MM.1S (cell line): ENCODE data around the gene PCNX3.

ENCODE experiments used
- DNase-seq: peaks from one replicate; pipeline ENCODE4 v3.0.0-alpha.2; 2015
- H2AFZ ChIP-seq: fragments of 300-600 bp; sonication (generic); 2 replicates; pipeline ENCODE4 v1.6.0; 2016; ENCODE audit warnings: antibody characterized with exemption, low read length
- H3F3A ChIP-seq: fragments of 300-600 bp; sonication (generic); 2 replicates; pipeline ENCODE4 v1.6.1; 2016; ENCODE audit warnings: mild to moderate bottlenecking, antibody characterized with exemption, low read length, moderate library complexity, mixed read lengths; ENCODE audit not compliant: insufficient read depth
- H3K27ac ChIP-seq: fragments of 300-600 bp; sonication (generic); 2 replicates; pipeline ENCODE4 v1.5.1; 2016; ENCODE audit warnings: mild to moderate bottlenecking, low read length
- H3K27me3 ChIP-seq: fragments of 300-600 bp; sonication (generic); replicated peaks from 2 replicates; pipeline ENCODE4 v1.6.0; 2016; ENCODE audit warnings: low read length; ENCODE audit not compliant: insufficient read depth
- H3K36me3 ChIP-seq: fragments of 300-600 bp; sonication (generic); replicated peaks from 2 replicates; pipeline ENCODE4 v1.6.1; 2016; ENCODE audit warnings: mild to moderate bottlenecking, low read length, mixed read lengths; ENCODE audit not compliant: insufficient read depth
- H3K4me1 ChIP-seq: fragments of 300-600 bp; sonication (generic); 2 replicates; pipeline ENCODE4 v1.6.1; 2016; ENCODE audit warnings: low read length, mixed read lengths
- H3K4me2 ChIP-seq: fragments of 300-600 bp; sonication (generic); 2 replicates; pipeline ENCODE4 v1.6.0; 2016; ENCODE audit warnings: low read depth, low read length
- H3K4me3 ChIP-seq: fragments of 300-600 bp; sonication (generic); 2 replicates; pipeline ENCODE4 v1.5.1; 2016; ENCODE audit warnings: low read length, mixed read lengths
- H3K79me2 ChIP-seq: fragments of 300-600 bp; sonication (generic); 2 replicates; pipeline ENCODE4 v1.6.1; 2016; ENCODE audit warnings: mixed run types, low read length, mixed read lengths
- H3K9ac ChIP-seq: fragments of 300-600 bp; sonication (generic); 2 replicates; pipeline ENCODE4 v1.6.1; 2016; ENCODE audit warnings: low read length, mixed read lengths
- H3K9me2 ChIP-seq: fragments of 300-600 bp; sonication (generic); replicated peaks from 2 replicates; pipeline ENCODE4 v1.6.1; 2016; ENCODE audit warnings: mild to moderate bottlenecking, low read length, mixed read lengths; ENCODE audit not compliant: insufficient read depth
- H3K9me3 ChIP-seq: fragments of 300-600 bp; sonication (generic); replicated peaks from 2 replicates; pipeline ENCODE4 v1.6.1; 2016; ENCODE audit warnings: mild to moderate bottlenecking, low read length, mixed read lengths; ENCODE audit not compliant: insufficient read depth
- H4K20me1 ChIP-seq: fragments of 300-600 bp; sonication (generic); 2 replicates; pipeline ENCODE4 v1.6.1; 2016; ENCODE audit warnings: mild to moderate bottlenecking, low read length, moderate library complexity, mixed read lengths; ENCODE audit not compliant: insufficient read depth
- EZH2 ChIP-seq: fragments of 300-600 bp; sonication (generic); optimal IDR thresholded peaks from 2 replicates; pipeline ENCODE3; 2017; ENCODE audit warnings: low read depth, mild to moderate bottlenecking, antibody characterized with exemption, low read length, mixed read lengths
- EZH2phosphoT487 ChIP-seq: fragments of 300-600 bp; sonication (generic); IDR thresholded peaks from 2 replicates; pipeline ENCODE4 v1.6.1; 2018; ENCODE audit warnings: antibody characterized with exemption, low read length
- TF ChIP-seq, protein P1 (sequence below): fragments of 300-600 bp; sonication (generic); IDR thresholded peaks from 2 replicates; pipeline ENCODE4 v1.5.1; 2016; ENCODE audit warnings: antibody characterized with exemption, low read length, mixed read lengths

The PCNX3 gene

GRCh38 chr11:65646288-65646957, 30.8 kb downstream of the PCNX3 start:
- Histone ChIP-seq H3K27ac (no peak overlapping the region), H3K4me1 (no peaks in the 10 kb centered on the region), H3K9me3 (no peaks in the 10 kb centered on the region), H3K36me3 (no peaks in the 10 kb centered on the region), H3F3A (peaks cover 3% of the 10 kb centered on the region), H3K4me2 (no peak overlapping the region), H4K20me1 (no peaks in the 10 kb centered on the region), H2AFZ (no peak overlapping the region), H3K9ac (no peak overlapping the region), H3K27me3 (no peaks in the 10 kb centered on the region), H3K4me3 (no peak overlapping the region), H3K9me2 (no peaks in the 10 kb centered on the region), H3K79me2 (no peaks in the 10 kb centered on the region)
- DNase-seq: no peak
- TF ChIP-seq, protein P1, sequence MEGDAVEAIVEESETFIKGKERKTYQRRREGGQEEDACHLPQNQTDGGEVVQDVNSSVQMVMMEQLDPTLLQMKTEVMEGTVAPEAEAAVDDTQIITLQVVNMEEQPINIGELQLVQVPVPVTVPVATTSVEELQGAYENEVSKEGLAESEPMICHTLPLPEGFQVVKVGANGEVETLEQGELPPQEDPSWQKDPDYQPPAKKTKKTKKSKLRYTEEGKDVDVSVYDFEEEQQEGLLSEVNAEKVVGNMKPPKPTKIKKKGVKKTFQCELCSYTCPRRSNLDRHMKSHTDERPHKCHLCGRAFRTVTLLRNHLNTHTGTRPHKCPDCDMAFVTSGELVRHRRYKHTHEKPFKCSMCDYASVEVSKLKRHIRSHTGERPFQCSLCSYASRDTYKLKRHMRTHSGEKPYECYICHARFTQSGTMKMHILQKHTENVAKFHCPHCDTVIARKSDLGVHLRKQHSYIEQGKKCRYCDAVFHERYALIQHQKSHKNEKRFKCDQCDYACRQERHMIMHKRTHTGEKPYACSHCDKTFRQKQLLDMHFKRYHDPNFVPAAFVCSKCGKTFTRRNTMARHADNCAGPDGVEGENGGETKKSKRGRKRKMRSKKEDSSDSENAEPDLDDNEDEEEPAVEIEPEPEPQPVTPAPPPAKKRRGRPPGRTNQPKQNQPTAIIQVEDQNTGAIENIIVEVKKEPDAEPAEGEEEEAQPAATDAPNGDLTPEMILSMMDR: no peak
- TF ChIP-seq EZH2 (no peak), EZH2phosphoT487 (no peak)

GRCh38 chr11:65646958-65647701, 31.6 kb downstream of the PCNX3 start:
- no peaks in the 10 kb centered on the region for H3K9me3 ChIP-seq
- H3K4me2 ChIP-seq: no peak overlapping the region
- H3K27ac ChIP-seq: no peak overlapping the region
- no peak overlapping the region for H3K4me3 ChIP-seq
- H4K20me1 ChIP-seq: no peaks in the 10 kb centered on the region
- H3K9me2 ChIP-seq: no peaks in the 10 kb centered on the region
- no peaks in the 10 kb centered on the region for H3K79me2 ChIP-seq
- no peaks in the 10 kb centered on the region for H3K27me3 ChIP-seq
- 0 out of 2 replicates have a peak, but pooled peaks cover 5% of the 10 kb centered on the region for H3K4me1 ChIP-seq
- no peak for TF ChIP-seq EZH2phosphoT487
- TF ChIP-seq, protein P1: no peak
- TF ChIP-seq EZH2: no peak
- H3F3A ChIP-seq: peaks cover 10% of the 10 kb centered on the region
- DNase-seq: no peak
- H3K9ac ChIP-seq: no peak overlapping the region
- no peak overlapping the region for H2AFZ ChIP-seq
- no peaks in the 10 kb centered on the region for H3K36me3 ChIP-seq

DNA sequence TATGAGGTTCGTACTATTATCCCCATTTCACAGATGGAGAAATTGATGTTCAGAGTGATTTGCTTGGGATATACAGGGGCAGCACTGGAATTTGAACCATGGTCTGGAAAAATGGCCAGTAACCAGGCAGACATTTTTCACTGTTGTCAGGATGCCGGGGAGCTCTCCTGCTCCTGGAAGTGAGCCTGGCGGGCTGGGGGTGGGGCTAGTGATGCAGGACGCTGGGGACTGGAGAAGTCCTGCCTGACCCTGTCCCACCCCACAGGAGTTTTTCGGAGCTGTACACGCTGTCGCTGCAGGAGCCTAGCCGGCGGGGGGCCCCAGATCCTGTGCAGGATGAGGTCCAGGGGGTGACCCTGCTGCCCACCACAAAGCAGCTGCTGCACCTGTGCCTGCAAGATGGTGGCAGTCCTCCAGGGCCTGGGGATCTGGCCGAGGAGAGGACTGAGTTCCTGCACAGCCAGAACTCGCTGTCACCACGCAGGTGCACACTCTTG, 33.5 kb downstream of the PCNX3 start:
- Histone ChIP-seq H3K9me3 (no peaks in the 10 kb centered on the region), H4K20me1 (no peaks in the 10 kb centered on the region), H3K4me3 (no peak overlapping the region), H3K36me3 (no peaks in the 10 kb centered on the region), H3K4me2 (no peak overlapping the region), H2AFZ (no peak overlapping the region), H3K4me1 (peaks cover 16% of the 10 kb centered on the region), H3K9ac (no peak overlapping the region), H3K9me2 (no peaks in the 10 kb centered on the region), H3K27ac (no peak overlapping the region), H3F3A (peaks cover 28% of the 10 kb centered on the region), H3K79me2 (no peaks in the 10 kb centered on the region), H3K27me3 (no peaks in the 10 kb centered on the region)
- TF ChIP-seq, protein P1: no peak
- no peak for TF ChIP-seq EZH2
- no peak for TF ChIP-seq EZH2phosphoT487
- DNase-seq: no peak
